GM12878 (cell line): Measurements from ENCODE around the gene HAVCR1. TPM values are rescaled to one million over a fixed set of nuclear protein-coding genes. Genes with fewer than 3 reads are reported as not detected.

Source experiments
- ATAC-seq: fragments of 200-7000 bp; cut with Tn5 transposase; 3 replicates; pipeline ENCODE4 v1.9.1; 2020; ENCODE audit warnings: mild to moderate bottlenecking, moderate library complexity
- BruUV-seq: library from RNA; stranded (reverse); fragments of 400-500 nt; replicated peaks from 2 replicates; lab custom pipeline; 2021; lab: Mats Ljungman, UMichigan
- CTCF ChIA-PET: fragments of 300-600 bp; sonication (Branson Sonifier 250); formaldehyde crosslinking; extraction: SDS; loops from one replicate; lab custom pipeline; 2021; ENCODE audit warnings: inconsistent platforms; lab: Yijun Ruan, JAX
- POLR2A ChIA-PET: fragments of 350-600 bp; formaldehyde crosslinking; extraction: SDS; loops from one replicate; lab custom pipeline; 2021; ENCODE audit warnings: inconsistent platforms; lab: Charles Lee
- RAD21 ChIA-PET: fragments of 300-600 bp; sonication (Branson Sonifier 250); formaldehyde crosslinking; loops from one replicate; lab custom pipeline; 2023; ENCODE audit warnings: antibody characterized with exemption; ENCODE audit not compliant: unreplicated experiment; lab: Charles Lee
- SMC1A ChIA-PET: fragments of 300-600 bp; sonication (Branson Sonifier 250); formaldehyde crosslinking; loops from one replicate; lab custom pipeline; 2023; ENCODE audit not compliant: unreplicated experiment, uncharacterized antibody; lab: Charles Lee
- DNase-seq: peaks from one replicate; pipeline ENCODE4 v3.0.0-alpha.2; 2011; ENCODE audit warnings: low read depth, low spot score
- FAIRE-seq: peaks from 3 replicates; lab custom pipeline; 2011; peaks lifted over from hg19 to GRCh38; lab: Jason Lieb, UNC
- H2AFZ ChIP-seq: 2 replicates; pipeline ENCODE4 v1.6.0; 2011; ENCODE audit warnings: low read depth, low read length, control low read depth; ENCODE audit not compliant: control insufficient read depth
- H3K27ac ChIP-seq: 2 replicates; pipeline ENCODE4 v1.5.1; 2011; ENCODE audit warnings: control low read depth; ENCODE audit not compliant: control insufficient read depth, insufficient read depth
- H3K27me3 ChIP-seq, 2 experiments: replicated peaks in 1 of 2; 2 replicates each; pipeline versions ENCODE4 v1.6.0 to v1.6.1; 2011; ENCODE audit warnings: low read length in 1 of 2; ENCODE audit not compliant: control insufficient read depth in 2 of 2, insufficient read depth in 2 of 2
- H3K36me3 ChIP-seq, 2 experiments: 2 replicates each; pipeline ENCODE4 v1.5.1; 2011; ENCODE audit warnings: low read length in 1 of 2; ENCODE audit not compliant: control insufficient read depth in 2 of 2, insufficient read depth in 2 of 2
- H3K4me1 ChIP-seq: 2 replicates; pipeline ENCODE4 v1.6.1; 2011; ENCODE audit warnings: mild to moderate bottlenecking, low read length, moderate library complexity, mixed read lengths; ENCODE audit not compliant: control insufficient read depth, insufficient read depth
- H3K4me2 ChIP-seq: 2 replicates; pipeline ENCODE4 v1.6.0; 2011; ENCODE audit warnings: control low read depth; ENCODE audit not compliant: control insufficient read depth, insufficient read depth
- H3K4me3 ChIP-seq: fragments of 200-600 bp; sonication (generic); 2 replicates; pipeline ENCODE4 v1.5.1; 2016
- H3K79me2 ChIP-seq: 2 replicates; pipeline ENCODE4 v1.6.0; 2011; ENCODE audit warnings: low read length; ENCODE audit not compliant: control insufficient read depth, insufficient read depth
- H3K9ac ChIP-seq: 2 replicates; pipeline ENCODE4 v1.8.0; 2011; ENCODE audit warnings: low read length, control low read depth, mixed read lengths; ENCODE audit not compliant: control insufficient read depth, insufficient read depth
- H3K9me3 ChIP-seq: replicated peaks from 3 replicates; pipeline ENCODE4 v1.5.1; 2011; ENCODE audit warnings: mild to moderate bottlenecking, low read length; ENCODE audit not compliant: control insufficient read depth, insufficient read depth
- H4K20me1 ChIP-seq: 2 replicates; pipeline ENCODE4 v1.6.0; 2011; ENCODE audit not compliant: control insufficient read depth, insufficient read depth
- ATF3 ChIP-seq: IDR thresholded peaks from 2 replicates; pipeline ENCODE4 v1.6.1; 2011; ENCODE audit warnings: low read depth, mild to moderate bottlenecking, low read length, moderate library complexity, borderline replicate concordance; ENCODE audit errors: extremely low read depth
- CBX3 ChIP-seq: fragments of 200-600 bp; sonication (generic); IDR thresholded peaks from 2 replicates; pipeline ENCODE4 v1.6.1; 2016; ENCODE audit warnings: low read depth, borderline replicate concordance
- TAF1 ChIP-seq: IDR thresholded peaks from 2 replicates; pipeline ENCODE4 v1.6.1; 2011; ENCODE audit warnings: mild to moderate bottlenecking, low read depth, low read length, borderline replicate concordance
- TCF7 ChIP-seq: IDR thresholded peaks from 2 replicates; pipeline ENCODE4 v1.6.1; 2014; ENCODE audit warnings: antibody characterized with exemption, borderline replicate concordance
- WRNIP1 ChIP-seq: IDR thresholded peaks from 2 replicates; pipeline ENCODE4 v1.6.1; 2011; ENCODE audit warnings: low read depth, low read length, improper control_type of control experiment, borderline replicate concordance
- ZBTB4 ChIP-seq: fragments of 450-650 bp; formaldehyde crosslinking; IDR thresholded peaks from 2 replicates; pipeline ENCODE4 v1.4.0; 2022; ENCODE audit warnings: mild to moderate bottlenecking, moderate library complexity
- WGBS: methylation state at CpG from one replicate; pipeline ENCODE4 v1.1.6; 2016; ENCODE audit warnings: low lambda C conversion rate; ENCODE audit not compliant: insufficient replicate concordance, insufficient coverage; ENCODE audit errors: missing lambda C conversion rate; 5-methylcytosine and 5-hydroxymethylcytosine counted together
- in situ Hi-C: fragments of 300-500 bp; cut with MboI; formaldehyde crosslinking; loops from 9 replicates; pipeline ENCODE4 v1.14.3; 2018; ENCODE audit warnings: mixed read lengths
- intact Hi-C: fragments of 100-400 bp; cut with micrococcal nuclease; formaldehyde crosslinking; loops from one replicate; pipeline ENCODE4 v1.14.2; 2022; ENCODE audit not compliant: unreplicated experiment
- polyA plus RNA-seq, 11 experiments: library from polyadenylated mRNA; depleted of rRNA in 4 of 11; unstranded in 6 of 11; stranded (reverse) in 5 of 11; fragments of >200 nt; fragmentation: Nextera tagmentation in 4 of 11; fragmentation: Illumina TruSeq in 1 of 11; extraction: Ambion mirVana in 4 of 11; extraction: Trizol in 1 of 11; gene quantifications; 1 replicate in 1 of 11; 2 replicates in 10 of 11; pipeline versions ENCODE4 v1.2.1 to v1.2.3, GENCODE V29; 2011 to 2016; ENCODE audit warnings: inconsistent platforms in 2 of 11, missing spikeins in 2 of 11, low read depth in 1 of 11
- total RNA-seq, 4 experiments: library from RNA; depleted of rRNA in 3 of 4; stranded (reverse); fragments of >200 nt in 3 of 4; fragmentation: Illumina TruSeq in 1 of 4; extraction: Trizol in 1 of 4; gene quantifications; 2 replicates each; pipeline versions ENCODE4 v1.2.1 to v1.2.3, GENCODE V29; 2013 to 2021

HAVCR1 gene
- total and polyA plus RNA-seq, 10 of the 15 experiments (the other 5 are each of a cell fraction or from before 2014, with no cell fraction given): 0.08 to 0.45 TPM; not detected in 8

GRCh38 chr5:157006262-157006661 lies 52.7 kb downstream of the HAVCR1 start:
- SMC1A ChIA-PET: interaction anchor here (1.6 kb wide), 1 partner anchor 8 kb away, joined by 3 read pairs; no protein-coding TSS in a partner anchor
- Histone ChIP-seq H2AFZ (no peak overlapping the region), H3K9me3 (no peaks in the 10 kb centered on the region; the same call in 2 of the 3 replicates), H3K27ac (no peak overlapping the region)
- BruUV-seq: no TSS peak
- no peak for TF ChIP-seq TCF7
- TF ChIP-seq CBX3: no peak
- no peak for TF ChIP-seq ATF3
- TF ChIP-seq ZBTB4 (CRISPR knock-in tag): no peak
- TF ChIP-seq WRNIP1: no peak
- TF ChIP-seq TAF1: no peak
- TF ChIP-seq, all 136 proteins: peak for 0
- FAIRE-seq (no peak), ATAC-seq (no peak), DNase-seq (no peak)
- in situ Hi-C loops: no loop called here
- Histone ChIP-seq H3K27me3 (no peaks in the 10 kb centered on the region), H4K20me1 (no peaks in the 10 kb centered on the region), H3K4me3 (no peak overlapping the region), H3K9ac (no peak overlapping the region), H3K4me1 (no peaks in the 10 kb centered on the region), H3K4me2 (no peak overlapping the region), H3K79me2 (no peaks in the 10 kb centered on the region), H3K36me3 (no peaks in the 10 kb centered on the region)
- POLR2A ChIA-PET: no interaction called here
- intact Hi-C loops: no loop called here
- RAD21 ChIA-PET: no interaction called here
- CTCF ChIA-PET: no interaction called here
- 0% methylated on average over 2 of the region's 2 CpGs for WGBS
